WI38 (cell line): ENCODE results near the gene WNT7A.

Source experiments
- H3K4me3 ChIP-seq: 2 replicates; pipeline ENCODE4 v1.5.1; 2011; ENCODE audit warnings: low read depth, mild to moderate bottlenecking, control low read depth, low read length
- TF ChIP-seq, protein P1 (sequence below): IDR thresholded peaks from 2 replicates; pipeline ENCODE4 v1.5.1; 2012; ENCODE audit warnings: low read depth, mild to moderate bottlenecking, control low read depth, low read length

Gene WNT7A

DNA sequence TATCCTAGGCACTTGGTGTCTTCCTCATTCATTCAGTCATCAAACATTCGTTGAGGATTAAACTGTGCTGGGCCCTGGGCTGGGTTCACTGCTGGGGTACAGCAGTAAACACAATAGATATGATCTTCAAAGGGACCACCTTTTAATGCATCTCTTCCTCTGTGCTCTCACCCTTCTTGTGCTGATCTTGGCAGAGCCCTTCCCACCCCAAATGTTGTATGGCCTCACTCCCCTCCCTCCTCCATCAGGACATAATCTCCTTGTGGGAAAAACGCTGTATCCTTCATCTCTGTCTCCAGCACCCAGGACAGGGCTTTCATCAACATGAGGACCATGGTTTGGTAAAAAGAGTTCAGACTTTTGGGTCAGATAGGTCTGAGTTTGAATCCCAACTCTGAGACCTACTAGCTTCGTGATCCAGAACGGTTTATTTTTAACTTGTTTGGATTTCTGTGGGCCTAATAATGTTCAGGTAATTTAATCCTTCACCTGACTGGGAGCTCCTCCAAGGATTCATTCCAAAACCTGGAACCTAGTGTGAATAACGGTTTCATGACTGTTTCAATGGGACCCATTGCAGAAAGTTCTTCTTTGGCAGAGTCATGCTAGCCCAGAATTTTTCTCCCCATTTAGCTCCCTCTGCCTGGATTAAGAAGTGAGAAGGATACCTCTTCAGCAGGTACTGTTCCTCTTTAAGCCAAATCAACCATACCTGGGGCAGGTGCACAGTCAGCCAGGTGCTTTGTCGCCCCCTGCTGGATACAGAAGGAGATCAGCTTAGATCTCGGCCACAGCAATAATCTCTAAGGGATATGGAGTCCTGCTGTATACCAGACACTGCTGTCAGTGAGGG lies 5.2 kb upstream of the WNT7A start:
- H3K4me3 ChIP-seq: no peak overlapping the region
- TF ChIP-seq, protein P1, sequence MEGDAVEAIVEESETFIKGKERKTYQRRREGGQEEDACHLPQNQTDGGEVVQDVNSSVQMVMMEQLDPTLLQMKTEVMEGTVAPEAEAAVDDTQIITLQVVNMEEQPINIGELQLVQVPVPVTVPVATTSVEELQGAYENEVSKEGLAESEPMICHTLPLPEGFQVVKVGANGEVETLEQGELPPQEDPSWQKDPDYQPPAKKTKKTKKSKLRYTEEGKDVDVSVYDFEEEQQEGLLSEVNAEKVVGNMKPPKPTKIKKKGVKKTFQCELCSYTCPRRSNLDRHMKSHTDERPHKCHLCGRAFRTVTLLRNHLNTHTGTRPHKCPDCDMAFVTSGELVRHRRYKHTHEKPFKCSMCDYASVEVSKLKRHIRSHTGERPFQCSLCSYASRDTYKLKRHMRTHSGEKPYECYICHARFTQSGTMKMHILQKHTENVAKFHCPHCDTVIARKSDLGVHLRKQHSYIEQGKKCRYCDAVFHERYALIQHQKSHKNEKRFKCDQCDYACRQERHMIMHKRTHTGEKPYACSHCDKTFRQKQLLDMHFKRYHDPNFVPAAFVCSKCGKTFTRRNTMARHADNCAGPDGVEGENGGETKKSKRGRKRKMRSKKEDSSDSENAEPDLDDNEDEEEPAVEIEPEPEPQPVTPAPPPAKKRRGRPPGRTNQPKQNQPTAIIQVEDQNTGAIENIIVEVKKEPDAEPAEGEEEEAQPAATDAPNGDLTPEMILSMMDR: peak; percentile 30

DNA sequence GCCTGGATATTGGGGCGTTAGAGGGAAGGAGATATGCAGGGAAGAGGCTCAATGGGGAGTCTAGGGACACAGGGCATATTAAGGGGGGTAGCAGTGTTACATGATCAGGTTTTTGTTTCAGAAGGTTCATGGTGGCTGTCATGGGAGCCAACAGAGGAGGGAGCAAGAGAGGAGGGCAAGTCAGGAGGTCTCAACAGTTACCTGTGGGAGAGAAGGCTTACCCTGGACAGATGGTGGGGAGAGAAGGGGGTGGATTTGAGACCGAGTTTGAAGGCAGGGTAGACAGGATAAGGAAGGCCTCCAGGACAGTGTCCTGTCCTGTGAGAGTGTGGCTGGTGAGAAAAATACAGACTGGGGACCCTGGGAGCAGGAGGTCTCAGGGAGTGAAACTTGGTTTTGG lies 3.8 kb upstream of the WNT7A start:
- TF ChIP-seq, protein P1: no peak
- no peak overlapping the region for H3K4me3 ChIP-seq

DNA sequence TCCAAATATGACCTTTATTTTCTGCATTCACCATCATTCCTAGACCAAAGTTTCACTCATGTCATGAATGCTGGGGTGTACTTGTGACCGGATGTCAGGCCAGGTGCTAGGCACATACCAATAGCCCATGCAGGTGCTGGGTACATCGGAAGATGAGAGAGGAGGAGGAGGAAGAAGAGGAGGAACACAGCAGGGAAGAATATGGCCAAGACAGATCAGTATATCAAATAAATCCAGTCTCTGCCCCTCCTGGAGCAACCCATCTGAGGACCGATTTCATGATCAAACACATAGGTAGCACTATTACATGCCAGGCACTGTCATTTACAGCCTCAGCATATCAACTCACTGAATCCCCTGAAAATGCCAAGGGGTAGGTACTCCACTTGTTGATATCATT lies 3.0 kb upstream of the WNT7A start:
- H3K4me3 ChIP-seq: no peak overlapping the region
- TF ChIP-seq, protein P1: no peak

DNA sequence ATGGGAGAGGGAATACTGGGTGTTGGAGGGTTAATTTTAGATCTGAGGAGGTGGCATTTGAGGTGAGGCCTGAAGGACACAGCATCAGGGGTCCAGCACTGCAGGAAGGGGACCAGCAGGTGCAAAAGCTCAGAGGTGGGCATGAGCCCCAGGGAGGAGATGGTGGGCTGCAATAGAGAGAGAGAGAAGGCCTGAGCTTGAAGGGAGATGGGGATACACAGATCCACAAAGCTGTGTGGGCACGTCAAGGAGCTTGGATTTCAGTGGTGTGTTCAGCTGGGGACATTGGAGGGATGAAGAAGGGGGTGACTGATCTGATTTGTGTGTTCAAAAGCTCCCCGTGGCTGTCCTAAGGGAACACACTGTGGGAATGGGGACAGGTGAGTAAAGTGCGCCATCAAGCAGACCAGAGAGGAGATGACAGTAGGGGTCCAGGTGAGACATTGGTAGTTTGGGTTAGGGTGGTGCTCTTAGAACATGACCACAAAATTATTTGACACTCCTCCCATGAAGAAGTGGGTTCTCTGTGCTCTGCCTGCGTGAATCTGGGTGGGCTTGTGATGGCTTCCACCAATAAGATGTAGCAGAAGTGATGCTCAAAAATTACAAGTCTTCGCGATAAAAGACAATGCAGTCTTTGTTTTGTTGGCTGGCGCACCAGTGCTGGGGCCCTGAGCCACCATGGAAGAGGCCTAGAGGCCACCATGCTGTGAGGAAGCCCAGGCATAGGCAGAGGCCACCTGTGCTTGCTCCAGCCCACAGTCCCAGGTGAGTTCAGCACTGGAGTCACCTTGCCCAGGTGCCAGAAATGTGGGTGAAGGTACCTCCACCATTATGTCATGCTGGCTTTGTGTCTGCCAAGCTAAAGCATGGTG lies 1.9 kb upstream of the WNT7A start:
- TF ChIP-seq, protein P1: no peak
- H3K4me3 ChIP-seq: no peak overlapping the region

DNA sequence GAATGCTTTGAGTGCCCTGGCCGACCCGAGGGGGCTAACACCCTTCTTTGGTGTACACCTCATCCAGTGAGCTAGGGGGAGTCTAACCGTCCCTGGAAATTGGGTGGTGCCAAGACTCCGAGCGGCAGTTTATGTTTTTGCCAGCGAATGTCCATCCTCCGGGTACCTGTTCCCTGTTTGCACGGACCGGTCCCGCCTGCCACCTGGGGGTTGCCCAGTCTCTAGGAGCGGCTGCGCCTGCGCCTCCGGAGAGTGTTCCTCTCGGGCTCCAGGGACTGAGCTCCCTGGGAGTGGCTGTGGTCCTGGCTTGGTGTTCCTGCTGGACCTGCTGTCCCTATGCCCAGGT lies 913 bp upstream of the WNT7A start:
- no peak overlapping the region for H3K4me3 ChIP-seq

DNA sequence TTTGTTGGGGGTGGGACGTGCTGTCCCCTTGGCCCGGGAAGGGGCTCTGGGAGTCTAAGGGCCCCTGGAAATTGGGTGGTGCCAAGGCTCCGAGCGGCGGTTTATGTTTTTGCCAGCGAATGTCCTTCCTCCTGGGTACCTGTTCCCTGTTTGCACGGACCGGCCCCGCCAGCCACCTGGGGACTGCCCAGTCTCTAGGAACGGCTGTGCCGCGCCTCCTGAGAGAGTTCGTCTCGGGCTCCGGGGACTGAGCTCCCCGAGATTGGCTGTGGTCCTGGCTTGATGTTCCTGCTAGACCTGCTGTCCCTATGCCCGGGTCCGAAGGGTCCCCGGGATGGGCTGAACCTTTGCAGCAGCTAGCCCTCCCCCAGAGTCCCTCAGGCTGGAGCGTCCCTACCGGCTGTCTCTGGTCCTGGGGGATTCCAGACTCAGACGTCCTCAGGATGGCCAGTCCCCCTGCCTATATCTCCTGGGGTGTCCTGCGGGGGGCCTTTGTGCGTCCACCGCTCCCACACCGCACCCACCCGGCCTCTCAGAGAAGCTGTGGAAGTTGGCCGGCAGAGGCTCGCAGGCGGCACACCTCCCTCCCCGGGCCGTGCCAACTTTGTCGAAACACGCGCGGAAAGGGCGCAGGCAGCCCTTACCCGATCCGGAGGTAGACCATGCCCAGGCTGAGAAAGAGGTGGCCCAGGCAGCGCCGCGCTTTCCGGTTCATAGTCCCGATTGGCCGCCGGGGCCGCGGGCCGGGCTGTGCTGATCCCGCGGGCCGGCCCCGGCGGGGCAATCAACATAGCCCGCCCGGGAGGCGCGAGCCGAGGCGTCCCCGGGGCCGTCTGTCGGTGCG lies 547 bp downstream of the WNT7A start:
- H3K4me3 ChIP-seq: no peak overlapping the region
- TF ChIP-seq, protein P1: no peak

More for the DNA sequence above, 913 bp upstream of the WNT7A start:
- TF ChIP-seq, protein P1: no peak
